Endothelial cell of umbilical vein (primary cell): ENCODE results near the gene DOLK.

Experiments used
- CTCF ChIP-seq, 2 donors: IDR thresholded peaks; 1 replicate in 1 of 2; 2 replicates in 1 of 2; pipeline ENCODE4 v1.5.1; 2011; ENCODE audit warnings: low read length in 2 of 2, mild to moderate bottlenecking in 2 of 2, moderate library complexity in 2 of 2, control low read depth in 1 of 2, inconsistent platforms in 1 of 2, low read depth in 1 of 2; ENCODE audit not compliant: insufficient read depth in 1 of 2; ENCODE audit errors: extremely low read depth in 1 of 2
- EZH2 ChIP-seq: IDR thresholded peaks from 2 replicates; pipeline ENCODE4 v1.6.1; 2012; ENCODE audit warnings: borderline replicate concordance, low read depth, mild to moderate bottlenecking, moderate library complexity, low read length, inconsistent platforms; ENCODE audit not compliant: severe bottlenecking
- GATA2 ChIP-seq: IDR thresholded peaks from 2 replicates; pipeline ENCODE4 v1.7.0; 2011; ENCODE audit warnings: low read depth, mild to moderate bottlenecking, moderate library complexity, mixed read lengths, low read length; ENCODE audit not compliant: insufficient read length, insufficient read depth
- POLR2A ChIP-seq: IDR thresholded peaks from 2 replicates; pipeline ENCODE4 v1.6.1; 2012; ENCODE audit warnings: low read depth, mild to moderate bottlenecking, control low read depth, low read length
- POLR2AphosphoS5 ChIP-seq: IDR thresholded peaks from 2 replicates; pipeline ENCODE4 v1.6.1; 2012; ENCODE audit warnings: low read depth, mild to moderate bottlenecking, control low read depth, low read length, moderate library complexity; ENCODE audit not compliant: insufficient read depth

GRCh38 chr9:128912270-128912853, 35.0 kb downstream of the DOLK start:
- TF ChIP-seq CTCF (IDR thresholded peaks at IDR 0.05; ENCODE audit: extremely low read depth in 1 of 2, insufficient read depth in 1 of 2, low read depth in 1 of 2, low read length in 2 of 2) (no peak), POLR2A (no peak), POLR2AphosphoS5 (peak; percentile 69), GATA2 (no peak), EZH2 (no peak)
